ENCODE results near the gene CNTN4. TPM values are rescaled to one million over a fixed set of nuclear protein-coding genes. Genes with fewer than 3 reads are reported as not detected.

The CNTN4 gene
- total RNA-seq, 1 donor from 2014 or later, result 0.12 TPM

DNA sequence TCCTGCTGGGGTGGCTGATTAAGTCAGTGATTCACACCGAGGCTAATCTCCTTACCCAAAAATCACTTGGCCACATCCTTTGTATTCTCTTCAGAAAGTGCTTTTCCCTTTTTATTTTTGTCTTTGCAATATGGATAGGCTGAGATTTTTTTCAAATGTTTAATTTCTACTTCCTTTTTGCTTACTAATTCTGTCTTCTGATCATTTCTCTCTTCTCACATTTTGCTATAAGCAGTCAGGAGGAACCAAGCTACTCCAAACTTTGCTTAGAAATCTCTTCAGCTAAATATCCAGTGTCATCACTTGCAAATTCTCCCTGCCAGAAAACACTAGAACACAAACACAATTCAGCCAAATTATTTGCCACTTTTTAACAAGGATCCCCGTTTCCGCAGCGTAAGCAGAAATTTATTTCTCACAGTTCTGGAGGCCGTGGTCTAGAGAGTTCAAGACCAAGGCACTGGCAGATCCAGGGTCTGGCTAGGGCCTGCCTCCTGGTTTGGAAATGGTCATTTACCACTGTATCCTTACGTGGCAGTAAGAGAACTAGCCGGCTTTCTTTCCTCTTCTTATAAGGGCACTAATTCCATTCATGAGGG, 906.6 kb downstream of the CNTN4 start:
- no peak for DNase-seq (ENCODE audit: extremely low read depth, low read depth, low spot score)

DNA sequence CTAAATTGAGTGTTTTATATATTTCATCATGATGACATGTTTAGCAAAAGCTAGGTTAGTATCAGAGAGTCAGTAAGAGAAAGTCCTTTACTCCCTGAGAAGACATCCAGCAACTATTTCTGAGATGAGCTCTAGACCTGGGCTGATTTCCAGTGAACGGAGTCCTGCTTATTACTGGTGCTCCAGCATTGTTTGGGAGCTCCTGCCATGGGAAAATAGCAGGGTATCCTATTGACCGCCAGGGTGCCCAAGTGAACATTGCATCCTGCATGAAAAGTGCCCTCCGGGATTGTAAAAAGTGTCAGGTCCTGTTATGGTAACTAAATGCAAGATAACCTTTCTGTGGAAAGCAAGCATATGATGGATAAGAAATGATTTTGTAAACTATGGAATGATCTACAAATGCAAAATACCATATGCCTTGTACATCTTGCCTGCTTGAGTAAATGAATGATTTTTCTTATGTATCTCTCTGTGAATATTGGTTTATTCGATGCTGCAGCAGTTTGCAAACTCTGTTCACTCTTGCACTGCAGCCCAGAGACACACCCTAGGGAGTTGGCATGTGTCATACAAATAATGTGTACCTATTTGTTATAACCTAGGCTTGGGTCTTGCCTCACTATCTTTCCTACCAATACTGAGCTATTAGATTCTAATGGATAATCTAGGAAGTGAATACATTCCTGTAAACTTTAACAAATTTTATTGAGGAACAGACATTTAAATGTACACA, 914.8 kb downstream of the CNTN4 start:
- DNase-seq (ENCODE audit: extremely low read depth, low read depth, low spot score), result no peak

DNA sequence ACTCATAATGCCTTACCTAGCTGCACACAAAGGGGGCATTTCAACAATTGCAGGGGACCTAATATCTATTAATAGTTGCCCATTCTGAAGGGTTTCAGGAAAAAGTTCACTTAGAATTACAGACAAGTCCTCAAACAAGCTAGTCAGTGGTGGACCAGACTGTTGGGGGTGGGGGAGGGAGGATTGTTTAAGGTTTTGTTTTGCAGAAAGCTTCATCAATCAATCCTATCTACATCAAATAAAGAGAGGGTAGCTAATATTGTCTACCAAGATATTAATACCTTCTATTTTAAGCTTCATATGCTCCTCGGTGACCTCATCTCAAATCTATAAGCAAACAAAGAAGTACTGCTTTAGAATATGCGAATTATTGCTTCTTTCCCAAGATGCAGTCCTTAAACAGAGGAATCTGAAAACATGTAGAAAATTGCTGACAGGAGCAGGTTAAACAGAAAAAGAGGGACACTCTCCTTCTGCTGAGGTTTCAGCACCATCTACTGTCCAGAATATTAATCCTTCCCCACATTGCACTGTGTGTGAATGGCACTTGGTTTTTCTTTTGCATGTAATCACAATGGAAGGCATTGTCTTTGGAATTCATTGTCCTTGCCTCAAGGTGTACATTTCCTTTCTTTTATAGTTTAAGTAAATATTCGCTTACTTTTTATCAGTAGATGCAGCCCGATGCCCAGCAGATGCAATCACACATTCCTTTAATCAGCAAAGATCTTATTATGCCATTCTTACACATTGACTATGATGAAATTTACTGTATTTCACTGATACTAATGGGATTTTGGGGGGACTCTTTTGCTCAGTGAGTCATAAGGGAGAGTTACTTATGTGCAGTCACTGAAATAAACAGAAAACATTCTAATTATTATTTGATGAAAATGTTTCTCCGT, 916.8 kb downstream of the CNTN4 start:
- no peak for DNase-seq (ENCODE audit: extremely low read depth, low read depth, low spot score)

GRCh38 chr3:3016226-3016625, 917.6 kb downstream of the CNTN4 start:
- no peak for DNase-seq (ENCODE audit: extremely low read depth, low read depth, low spot score)

DNA sequence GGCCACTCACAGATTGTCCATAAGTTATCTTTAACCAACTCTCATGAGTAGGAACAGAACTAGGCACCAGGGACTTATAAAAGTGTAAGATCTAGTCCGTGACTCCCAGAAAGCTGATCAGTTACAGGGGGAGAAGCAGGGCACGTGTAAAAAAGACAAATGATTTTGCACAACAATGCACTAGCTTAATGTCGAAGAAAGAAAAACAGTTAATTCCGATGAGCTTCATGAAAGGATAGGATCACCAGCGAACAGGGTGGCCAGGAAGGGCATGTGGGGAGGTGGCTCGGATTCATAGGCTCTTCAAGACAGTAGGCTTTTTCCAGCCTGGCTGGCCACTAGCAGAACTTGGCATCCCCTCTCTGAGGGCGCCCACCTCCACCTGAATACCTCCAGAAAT, 921.5 kb downstream of the CNTN4 start:
- no peak for DNase-seq (ENCODE audit: extremely low read depth, low read depth, low spot score)

- DNase-seq (ENCODE audit: extremely low read depth, low read depth, low spot score), result no peak
Observed at GRCh38 chr3:3023111-3023745, 924.6 kb downstream of the CNTN4 start.

GRCh38 chr3:3027976-3028567, 929.4 kb downstream of the CNTN4 start:
- no peak for DNase-seq (ENCODE audit: extremely low read depth, low read depth, low spot score)

DNA sequence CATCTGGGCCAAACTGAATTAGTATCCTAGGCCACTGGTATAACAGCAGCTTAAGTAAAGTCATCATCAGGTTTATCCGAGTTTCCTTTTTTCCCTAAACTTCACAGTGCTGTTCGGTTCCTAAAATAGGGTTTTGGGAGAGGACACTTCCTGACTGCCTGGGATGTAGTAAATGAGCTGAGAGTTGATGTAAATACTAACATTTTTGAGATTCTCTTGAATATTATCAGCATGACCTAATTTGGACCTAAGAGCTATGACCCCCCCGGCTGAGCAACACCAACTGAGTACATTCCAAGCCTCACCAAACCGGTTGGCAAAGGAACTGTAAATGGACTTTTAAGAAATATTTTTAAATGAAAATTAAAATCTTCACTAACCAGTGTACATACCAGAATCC, 932.7 kb downstream of the CNTN4 start:
- no peak for DNase-seq (ENCODE audit: extremely low read depth, low read depth, low spot score)

DNA sequence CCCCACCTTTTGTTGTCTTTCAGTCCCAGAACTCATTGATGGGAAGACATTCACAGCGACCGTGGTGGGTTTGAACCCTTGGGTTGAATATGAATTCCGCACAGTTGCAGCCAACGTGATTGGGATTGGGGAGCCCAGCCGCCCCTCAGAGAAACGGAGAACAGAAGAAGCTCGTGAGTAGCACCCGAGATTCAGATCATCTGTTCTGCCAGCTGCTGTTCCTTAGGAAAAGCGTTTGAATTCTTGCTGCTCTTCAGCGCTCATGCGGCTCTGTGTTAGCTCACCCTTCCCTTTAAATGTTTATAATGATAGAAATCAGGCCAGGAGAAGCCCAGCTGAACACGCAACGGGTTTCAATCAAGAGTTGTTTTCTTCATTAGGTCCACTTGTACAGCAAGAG, 938.5 kb downstream of the CNTN4 start:
- no peak for DNase-seq (ENCODE audit: extremely low read depth, low read depth, low spot score)

- DNase-seq (ENCODE audit: extremely low read depth, low read depth, low spot score), result no peak
Observed at GRCh38 chr3:3038201-3038991, 939.7 kb downstream of the CNTN4 start.

DNA sequence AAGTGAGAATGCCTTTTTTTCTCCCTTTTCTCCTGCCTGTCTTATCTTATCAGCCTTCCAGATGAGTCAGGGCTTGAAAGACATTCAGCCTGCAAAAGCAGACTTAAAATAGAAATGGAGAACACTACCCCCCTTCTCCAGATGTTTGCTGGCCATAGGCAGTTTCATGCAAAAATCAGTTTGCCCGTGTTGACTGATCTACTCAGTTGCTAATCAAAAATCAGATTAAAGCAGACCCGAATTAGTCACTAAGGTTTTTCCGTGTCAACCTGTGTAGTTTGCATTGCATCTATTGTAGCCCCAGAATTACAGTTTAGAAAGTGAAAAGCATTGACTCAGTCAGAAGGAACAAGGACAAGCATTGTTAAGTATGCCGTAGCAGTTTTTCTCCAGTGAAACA, 955.3 kb downstream of the CNTN4 start:
- DNase-seq (ENCODE audit: extremely low read depth, low read depth, low spot score), result no peak

- DNase-seq (ENCODE audit: extremely low read depth, low read depth, low spot score), result no peak
Observed at GRCh38 chr3:3059645-3060044, 961.0 kb downstream of the CNTN4 start.

- DNase-seq (ENCODE audit: extremely low read depth, low read depth, low spot score), result no peak
Observed at GRCh38 chr3:3064297-3064696, 965.6 kb downstream of the CNTN4 start.

DNA sequence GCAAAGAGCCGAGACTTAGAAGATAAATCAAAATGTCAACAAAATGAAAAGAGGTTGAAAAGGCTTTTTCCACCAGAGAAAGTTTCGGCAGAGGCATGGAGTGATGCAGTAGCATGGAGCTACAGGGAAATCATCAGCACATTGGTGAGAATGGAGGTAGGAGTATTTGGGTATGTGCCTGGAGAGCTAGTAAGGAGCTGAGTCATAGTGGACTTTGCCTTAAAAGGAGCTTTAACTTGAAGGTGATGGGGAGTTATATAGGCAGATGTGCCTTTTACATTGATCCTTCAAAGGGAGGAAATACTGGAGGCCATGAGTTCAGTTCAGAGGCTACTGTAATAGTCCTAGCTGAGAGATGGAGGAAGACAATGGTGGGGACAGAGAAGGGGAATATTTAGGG, 967.2 kb downstream of the CNTN4 start:
- no peak for DNase-seq (ENCODE audit: extremely low read depth, low read depth, low spot score)

DNA sequence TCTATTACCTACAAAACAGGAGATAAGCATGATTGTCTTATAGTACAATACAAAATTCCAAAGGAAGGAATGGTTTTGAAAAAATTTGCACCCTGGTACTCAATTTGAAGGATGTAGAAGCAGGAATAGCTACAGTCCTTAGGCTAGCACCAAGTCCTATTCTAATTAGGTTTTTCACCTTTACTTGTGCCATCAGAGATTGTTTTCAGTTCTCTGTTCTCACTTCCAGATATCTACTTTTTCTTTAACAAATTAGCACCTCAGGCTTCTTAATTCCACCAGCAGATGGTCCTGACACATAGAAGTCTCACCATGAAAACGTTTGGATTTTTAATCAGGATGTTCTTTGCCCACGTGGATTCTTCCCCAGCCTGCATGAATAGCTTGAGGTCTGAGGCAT, 967.7 kb downstream of the CNTN4 start:
- no peak for DNase-seq (ENCODE audit: extremely low read depth, low read depth, low spot score)

DNA sequence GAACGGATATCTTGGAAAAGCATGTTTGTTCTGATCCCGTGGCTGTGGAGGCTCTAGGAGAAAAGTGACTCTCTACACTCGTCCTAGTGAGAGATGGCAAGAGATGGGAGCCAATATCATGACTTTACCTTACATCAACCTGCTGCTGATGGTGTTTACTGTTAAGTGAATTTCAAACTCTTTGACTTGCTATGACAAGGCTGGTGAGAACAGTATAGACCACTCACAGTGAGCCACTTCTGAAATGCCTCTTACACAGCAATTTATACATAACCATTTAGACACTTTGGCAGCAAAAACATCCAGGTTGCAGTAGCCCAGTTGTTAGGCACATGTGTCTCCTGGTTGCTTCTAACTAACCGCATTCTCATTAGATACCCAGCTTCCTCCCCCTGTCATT, 968.2 kb downstream of the CNTN4 start:
- no peak for DNase-seq (ENCODE audit: extremely low read depth, low read depth, low spot score)

GRCh38 chr3:3068358-3068881, 969.8 kb downstream of the CNTN4 start:
- no peak for DNase-seq (ENCODE audit: extremely low read depth, low read depth, low spot score)

GRCh38 chr3:3069723-3070122, 971.1 kb downstream of the CNTN4 start:
- DNase-seq (ENCODE audit: extremely low read depth, low read depth, low spot score), result no peak

DNA sequence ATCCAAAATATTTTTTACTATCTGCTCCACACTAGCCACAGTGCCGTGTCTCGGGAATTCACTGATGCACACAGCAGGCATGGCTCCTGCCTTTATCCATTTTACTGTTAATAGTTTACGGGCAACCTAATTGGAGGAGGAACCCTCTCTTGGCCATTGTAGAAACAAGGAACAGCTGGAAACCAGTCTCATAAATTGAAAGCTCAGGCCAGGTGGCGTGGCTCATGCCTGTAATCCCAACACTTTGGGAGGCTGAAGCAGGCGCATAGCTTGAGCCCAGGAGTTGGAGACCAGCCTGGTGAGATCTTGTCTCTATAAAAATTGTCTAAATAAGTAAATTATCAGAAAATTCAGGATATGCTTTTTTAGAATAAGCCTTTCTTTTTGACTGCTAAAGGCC, 972.5 kb downstream of the CNTN4 start:
- no peak for DNase-seq (ENCODE audit: extremely low read depth, low read depth, low spot score)

All from glomerular endothelial cell (primary cell).